NCI-H2107 (cell line): Measurements from ENCODE around the gene GBF1.

Source experiments
- DNase-seq: peaks from one replicate; lab custom pipeline; 2025; lab: John Stamatoyannopoulos, UW

GBF1 gene

GRCh38 chr10:102394801-102395399 is 149.6 kb downstream of the GBF1 start:
- no peak for DNase-seq

DNA sequence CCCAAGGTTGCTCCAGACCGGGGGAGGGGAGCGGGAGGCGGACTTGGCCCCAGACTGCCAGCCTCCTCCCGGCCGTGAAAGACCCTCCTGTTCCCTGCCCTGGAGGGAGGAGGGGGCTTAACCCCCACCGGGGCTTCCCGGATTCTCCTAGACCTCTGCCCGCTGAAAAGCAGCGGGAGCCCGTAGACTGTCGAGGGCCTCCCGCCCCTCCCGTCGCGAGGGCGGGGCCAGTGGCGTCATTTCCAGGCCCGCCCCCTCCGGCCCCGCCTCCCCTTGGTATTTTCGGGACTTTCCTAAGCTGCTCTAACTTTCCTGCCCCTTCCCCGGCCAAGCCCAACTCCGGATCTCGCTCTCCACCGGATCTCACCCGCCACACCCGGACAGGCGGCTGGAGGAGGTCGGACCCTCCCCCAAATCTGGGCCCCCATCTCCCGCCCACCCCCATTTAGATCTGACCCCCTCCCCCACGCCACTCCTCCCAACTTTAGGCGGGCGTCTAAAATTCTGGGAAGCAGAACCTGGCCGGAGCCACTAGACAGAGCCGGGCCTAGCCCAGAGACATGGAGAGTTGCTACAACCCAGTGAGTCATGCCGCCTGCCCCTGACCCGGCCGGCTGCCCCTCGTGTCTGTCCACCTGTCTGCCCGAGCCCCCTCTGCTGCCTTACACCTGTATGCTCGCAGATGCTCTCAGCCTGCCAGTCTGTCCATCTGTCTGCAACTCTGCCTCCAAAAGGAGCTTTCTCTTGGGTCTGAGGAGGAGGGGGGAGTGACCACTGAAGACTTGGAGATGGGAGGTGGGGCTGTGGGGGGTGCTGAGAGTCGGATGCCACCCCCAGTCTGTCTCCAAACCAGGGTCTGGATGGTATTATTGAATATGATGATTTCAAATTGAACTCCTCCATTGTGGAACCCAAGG is 150.3 kb downstream of the GBF1 start, which contains the start of gene NFKB2:
Gene NFKB2 (plus strand): TSS at position 306 of the 917 bp plus-strand sequence. CDS start 255 bp downstream, at position 561.
- peak; percentile 9 for DNase-seq

DNA sequence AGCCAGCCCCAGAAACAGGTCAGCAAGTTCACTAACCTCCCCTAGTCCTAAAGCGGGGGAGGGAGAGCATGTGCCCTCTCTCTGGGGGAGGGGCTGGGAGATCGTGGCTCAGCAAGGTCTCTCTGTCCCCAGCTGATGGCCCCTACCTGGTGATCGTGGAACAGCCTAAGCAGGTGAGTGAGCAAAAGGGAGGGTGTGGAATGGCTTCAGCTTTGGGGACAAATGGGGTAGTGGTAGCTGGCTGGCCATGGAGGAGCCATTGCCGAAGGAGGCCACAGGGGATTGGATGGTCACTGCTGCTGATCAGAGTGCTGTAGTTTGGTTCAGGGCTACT is 151.0 kb downstream of the GBF1 start:
- no peak for DNase-seq

- no peak for DNase-seq
These were observed 151.4 kb downstream of the GBF1 start for GRCh38 chr10:102396730-102397151.

GRCh38 chr10:102397222-102398171 is 152.2 kb downstream of the GBF1 start:
- DNase-seq, result no peak

DNA sequence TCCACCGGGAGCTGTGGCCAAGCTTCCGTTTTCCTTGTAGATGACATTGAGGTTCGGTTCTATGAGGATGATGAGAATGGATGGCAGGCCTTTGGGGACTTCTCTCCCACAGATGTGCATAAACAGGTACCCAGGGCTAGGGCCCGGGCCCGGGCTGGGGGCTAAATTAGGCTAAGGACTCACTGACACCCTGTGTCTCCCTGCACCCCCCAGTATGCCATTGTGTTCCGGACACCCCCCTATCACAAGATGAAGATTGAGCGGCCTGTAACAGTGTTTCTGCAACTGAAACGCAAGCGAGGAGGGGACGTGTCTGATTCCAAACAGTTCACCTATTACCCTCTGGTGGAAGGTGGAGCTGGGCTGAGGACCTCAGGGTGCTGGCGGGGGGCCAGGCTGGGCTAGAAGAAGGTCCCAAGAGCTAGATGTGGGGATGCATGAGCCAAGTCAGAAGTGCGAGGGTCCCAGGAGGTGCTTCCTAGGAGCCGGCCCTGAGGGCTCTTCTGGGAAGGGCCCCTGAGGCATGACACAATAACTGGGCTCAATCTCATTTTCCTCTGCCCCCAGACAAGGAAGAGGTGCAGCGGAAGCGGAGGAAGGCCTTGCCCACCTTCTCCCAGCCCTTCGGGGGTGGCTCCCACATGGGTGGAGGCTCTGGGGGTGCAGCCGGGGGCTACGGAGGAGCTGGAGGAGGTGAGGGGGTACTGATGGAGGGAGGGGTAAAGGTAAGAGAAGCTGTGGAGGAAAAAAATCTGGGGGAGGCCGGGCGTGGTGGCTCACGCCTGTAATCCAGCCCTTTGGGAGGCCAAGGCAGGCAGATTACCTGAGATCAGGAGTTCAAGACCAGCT is 153.1 kb downstream of the GBF1 start:
- DNase-seq, result no peak

GRCh38 chr10:102399217-102400021 is 154.1 kb downstream of the GBF1 start:
- DNase-seq, result peak; percentile 58

DNA sequence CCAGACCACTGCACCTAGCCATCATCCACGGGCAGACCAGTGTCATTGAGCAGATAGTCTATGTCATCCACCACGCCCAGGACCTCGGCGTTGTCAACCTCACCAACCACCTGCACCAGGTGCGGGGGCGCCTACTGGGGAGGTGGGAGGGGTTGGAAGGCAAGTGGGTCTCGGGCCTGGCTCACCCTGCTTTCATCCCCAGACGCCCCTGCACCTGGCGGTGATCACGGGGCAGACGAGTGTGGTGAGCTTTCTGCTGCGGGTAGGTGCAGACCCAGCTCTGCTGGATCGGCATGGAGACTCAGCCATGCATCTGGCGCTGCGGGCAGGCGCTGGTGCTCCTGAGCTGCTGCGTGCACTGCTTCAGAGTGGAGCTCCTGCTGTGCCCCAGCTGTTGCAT is 154.7 kb downstream of the GBF1 start:
- DNase-seq, result no peak

GRCh38 chr10:102400598-102401341 is 155.4 kb downstream of the GBF1 start:
- no peak for DNase-seq

- DNase-seq, result no peak
These were observed 156.0 kb downstream of the GBF1 start for GRCh38 chr10:102401342-102401654.

DNA sequence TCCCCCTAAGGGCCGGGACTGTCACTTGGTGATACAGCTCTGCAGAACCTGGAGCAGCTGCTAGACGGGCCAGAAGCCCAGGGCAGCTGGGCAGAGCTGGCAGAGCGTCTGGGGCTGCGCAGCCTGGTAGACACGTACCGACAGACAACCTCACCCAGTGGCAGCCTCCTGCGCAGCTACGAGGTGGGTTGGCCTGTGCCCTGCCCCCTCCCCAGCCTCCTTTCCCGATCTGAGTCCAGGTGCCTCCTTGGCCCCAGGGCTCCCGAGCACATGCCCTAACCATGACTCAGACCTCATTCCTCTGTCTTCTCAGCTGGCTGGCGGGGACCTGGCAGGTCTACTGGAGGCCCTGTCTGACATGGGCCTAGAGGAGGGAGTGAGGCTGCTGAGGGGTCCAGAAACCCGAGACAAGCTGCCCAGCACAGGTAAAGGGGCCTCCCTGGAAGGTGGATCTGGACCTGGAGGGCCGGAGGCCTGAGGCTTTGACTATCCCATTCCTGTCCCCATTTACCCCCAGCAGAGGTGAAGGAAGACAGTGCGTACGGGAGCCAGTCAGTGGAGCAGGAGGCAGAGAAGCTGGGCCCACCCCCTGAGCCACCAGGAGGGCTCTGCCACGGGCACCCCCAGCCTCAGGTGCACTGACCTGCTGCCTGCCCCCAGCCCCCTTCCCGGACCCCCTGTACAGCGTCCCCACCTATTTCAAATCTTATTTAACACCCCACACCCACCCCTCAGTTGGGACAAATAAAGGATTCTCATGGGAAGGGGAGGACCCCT is 156.6 kb downstream of the GBF1 start:
- no peak for DNase-seq

- DNase-seq, result no peak
These were observed 157.2 kb downstream of the GBF1 start for GRCh38 chr10:102402512-102402896.

- no peak for DNase-seq
These were observed 157.8 kb downstream of the GBF1 start for GRCh38 chr10:102403115-102403514.

- DNase-seq, result no peak
These were observed 159.2 kb downstream of the GBF1 start for GRCh38 chr10:102404361-102405107.

DNA sequence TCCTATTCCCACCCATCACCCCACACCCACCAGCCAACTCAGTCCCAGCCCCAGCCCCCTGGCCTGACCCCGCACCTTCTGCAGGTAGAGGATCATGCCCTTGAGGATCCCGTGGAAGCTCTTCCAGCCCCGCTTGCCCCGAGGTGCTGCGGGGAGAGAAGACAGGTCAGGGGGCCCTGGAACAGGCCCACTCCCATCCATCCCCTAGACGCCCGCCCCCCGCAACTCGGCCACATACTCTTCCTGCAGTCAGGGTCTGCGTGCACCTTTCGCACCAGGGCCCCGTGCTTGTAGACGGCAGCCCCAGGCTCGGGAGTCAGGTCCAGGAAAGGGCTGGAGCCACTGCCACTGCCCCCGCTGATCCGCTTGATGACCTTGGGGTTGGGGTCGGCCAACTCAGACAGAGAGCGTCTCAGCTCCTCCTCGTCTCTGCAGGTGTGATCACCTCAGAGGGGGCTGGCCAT is 159.8 kb downstream of the GBF1 start:
- no peak for DNase-seq

DNA sequence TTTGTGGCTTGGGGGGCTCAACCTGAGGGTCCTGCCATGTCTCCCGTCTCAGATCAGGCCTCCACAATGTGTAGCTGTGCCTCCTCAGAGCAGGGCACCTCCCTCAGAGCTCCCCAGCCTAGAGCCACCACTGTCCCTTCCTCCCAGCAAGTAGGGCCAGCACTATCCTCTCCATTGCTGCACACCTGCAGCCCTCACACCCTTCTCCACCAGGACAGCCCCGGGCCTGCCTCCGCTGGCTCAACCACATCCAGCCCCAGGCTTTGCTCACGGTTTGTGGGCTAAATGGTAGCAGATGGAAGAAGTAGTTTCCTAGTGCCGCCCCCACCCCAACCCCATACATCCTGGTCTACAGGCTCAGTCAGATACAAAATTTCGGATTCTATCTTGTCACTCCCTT is 160.3 kb downstream of the GBF1 start:
- DNase-seq, result no peak

- DNase-seq, result no peak
These were observed 161.5 kb downstream of the GBF1 start for GRCh38 chr10:102406815-102407214.

DNA sequence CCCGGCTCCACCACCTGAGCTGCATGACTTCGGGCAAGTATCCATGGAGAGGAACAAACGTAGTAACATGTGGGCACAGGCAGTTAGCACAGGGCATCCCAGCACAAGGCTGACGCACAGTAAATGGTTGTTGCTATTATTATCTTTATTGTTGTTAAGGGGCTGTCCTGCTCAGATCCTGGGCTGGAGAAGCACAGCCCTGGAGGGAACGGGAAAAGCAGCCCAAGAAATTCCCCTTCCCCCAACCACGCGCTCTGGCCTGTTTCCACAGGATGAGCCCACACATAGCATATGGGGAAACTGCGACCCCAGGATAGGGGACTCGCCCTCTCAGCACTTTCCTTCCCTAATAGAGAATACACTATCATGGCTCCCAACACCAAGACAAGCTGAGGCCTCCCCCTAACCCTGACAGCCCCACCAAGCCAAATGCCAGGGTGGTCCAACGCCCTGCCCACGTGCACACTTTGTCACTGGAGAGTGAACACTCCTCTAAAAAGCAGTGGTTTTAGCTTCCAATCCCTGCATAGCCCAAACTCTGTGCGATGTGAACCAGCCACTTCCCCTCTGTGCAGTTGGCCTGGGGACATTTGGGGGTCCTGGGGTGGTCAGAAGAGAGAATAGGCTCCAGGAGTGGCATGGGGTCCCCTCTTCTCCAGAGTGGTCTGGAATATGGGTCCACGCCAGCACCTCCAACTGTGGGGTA is 162.2 kb downstream of the GBF1 start:
- no peak for DNase-seq
